Neuronal stem cell (in vitro differentiated cells): ENCODE measurements around the gene DPH5.
"Not testable (repeated sequence)": the region's sequence is repeated elsewhere in the genome, so short reads cannot be mapped to it uniquely, and the experiment has no call there.

Experiments used
- DNase-seq: peaks from one replicate; pipeline ENCODE4 v3.0.0-alpha.2; 2013; ENCODE audit warnings: low spot score
- H2AFZ ChIP-seq: one replicate; pipeline ENCODE4 v1.6.1; 2013; ENCODE audit warnings: mild to moderate bottlenecking, low read length, inconsistent platforms
- H2AK5ac ChIP-seq: 2 replicates; pipeline ENCODE4 v1.6.1; 2013; ENCODE audit warnings: low read depth, mild to moderate bottlenecking, inconsistent platforms, low read length, moderate library complexity, mixed read lengths
- H2BK120ac ChIP-seq: 2 replicates; pipeline ENCODE4 v1.6.1; 2013; ENCODE audit warnings: low read depth, mild to moderate bottlenecking, inconsistent platforms, low read length, moderate library complexity, mixed read lengths
- H2BK12ac ChIP-seq: one replicate; pipeline ENCODE4 v1.6.1; 2013; ENCODE audit warnings: low read length, inconsistent platforms
- H2BK15ac ChIP-seq: 2 replicates; pipeline ENCODE4 v1.6.1; 2013; ENCODE audit warnings: mild to moderate bottlenecking, low read length, inconsistent platforms, mixed read lengths
- H2BK5ac ChIP-seq: one replicate; pipeline ENCODE4 v1.6.1; 2013; ENCODE audit warnings: inconsistent platforms, mild to moderate bottlenecking, low read length, moderate library complexity
- H3K14ac ChIP-seq: one replicate; pipeline ENCODE4 v1.6.1; 2013; ENCODE audit warnings: low read length, inconsistent platforms
- H3K18ac ChIP-seq: 2 replicates; pipeline ENCODE4 v1.6.1; 2013; ENCODE audit warnings: low read length, inconsistent platforms
- H3K23ac ChIP-seq: 2 replicates; pipeline ENCODE4 v1.6.1; 2013; ENCODE audit warnings: low read depth, mild to moderate bottlenecking, mixed read lengths, low read length, inconsistent platforms; ENCODE audit not compliant: poor library complexity
- H3K27ac ChIP-seq: replicated peaks from 3 replicates; pipeline ENCODE4 v1.5.1; 2013; ENCODE audit warnings: low read length, inconsistent platforms
- H3K27me3 ChIP-seq, 3 experiments: 2 replicates each; pipeline ENCODE4 v1.6.1; 2013; ENCODE audit warnings: low read length in 3 of 3, mild to moderate bottlenecking in 2 of 3, inconsistent platforms in 1 of 3, low read depth in 1 of 3, mixed read lengths in 1 of 3, moderate library complexity in 1 of 3; ENCODE audit not compliant: control insufficient read depth in 3 of 3, insufficient read depth in 3 of 3
- H3K36me3 ChIP-seq, 2 donors: replicated peaks in 1 of 2; 2 replicates each; pipeline ENCODE4 v1.6.1; 2013; ENCODE audit warnings: low read length in 2 of 2; ENCODE audit not compliant: control insufficient read depth in 2 of 2, insufficient read depth in 2 of 2
- H3K4ac ChIP-seq: 2 replicates; pipeline ENCODE4 v1.6.1; 2013; ENCODE audit warnings: inconsistent platforms, mild to moderate bottlenecking, low read length, moderate library complexity
- H3K4me1 ChIP-seq, 2 donors: 1 replicate in 1 of 2; 2 replicates in 1 of 2; pipeline ENCODE4 v1.6.1; 2013; ENCODE audit warnings: low read length in 2 of 2, low read depth in 1 of 2; ENCODE audit not compliant: control insufficient read depth in 2 of 2, insufficient read depth in 1 of 2
- H3K4me2 ChIP-seq: one replicate; pipeline ENCODE4 v1.6.1; 2013; ENCODE audit warnings: mild to moderate bottlenecking, low read length, inconsistent platforms; ENCODE audit not compliant: insufficient read depth, poor library complexity, severe bottlenecking
- H3K4me3 ChIP-seq, 2 donors: 2 replicates each; pipeline ENCODE4 v1.5.1; 2013; ENCODE audit warnings: low read length in 2 of 2, mild to moderate bottlenecking in 2 of 2, inconsistent platforms in 1 of 2, moderate library complexity in 1 of 2
- H3K79me1 ChIP-seq: one replicate; pipeline ENCODE4 v1.6.1; 2013; ENCODE audit warnings: low read depth, mild to moderate bottlenecking, inconsistent platforms, low read length, moderate library complexity
- H3K9ac ChIP-seq: one replicate; pipeline ENCODE4 v1.6.1; 2013; ENCODE audit warnings: mild to moderate bottlenecking, low read depth, low read length, inconsistent platforms; ENCODE audit not compliant: poor library complexity
- H3K9me3 ChIP-seq, 2 donors: replicated peaks in 1 of 2; 2 replicates each; pipeline versions ENCODE3 to v1.6.1; 2013; ENCODE audit warnings: low read length in 2 of 2, mild to moderate bottlenecking in 2 of 2, inconsistent platforms in 1 of 2, low read depth in 1 of 2, mixed read lengths in 1 of 2, moderate library complexity in 1 of 2; ENCODE audit not compliant: control insufficient read depth in 2 of 2, insufficient read depth in 1 of 2
- H4K8ac ChIP-seq: one replicate; pipeline ENCODE4 v1.6.1; 2013; ENCODE audit warnings: low read depth, mild to moderate bottlenecking, inconsistent platforms, low read length, moderate library complexity
- H4K91ac ChIP-seq: one replicate; pipeline ENCODE4 v1.6.1; 2013; ENCODE audit warnings: low read length, low read depth, mild to moderate bottlenecking, inconsistent platforms; ENCODE audit not compliant: poor library complexity
- WGBS, 2 donors: extraction: QIAGEN DNeasy Blood & Tissue Kit; methylation state at CpG; one replicate each; pipeline ENCODE4 v1.1.7; 2013; ENCODE audit warnings: missing lambda C conversion rate in 2 of 2, mixed read lengths in 1 of 2; ENCODE audit not compliant: insufficient read length in 2 of 2, insufficient replicate concordance in 1 of 2; ENCODE audit errors: extremely low coverage in 2 of 2; 5-methylcytosine and 5-hydroxymethylcytosine counted together

Gene DPH5

DNA sequence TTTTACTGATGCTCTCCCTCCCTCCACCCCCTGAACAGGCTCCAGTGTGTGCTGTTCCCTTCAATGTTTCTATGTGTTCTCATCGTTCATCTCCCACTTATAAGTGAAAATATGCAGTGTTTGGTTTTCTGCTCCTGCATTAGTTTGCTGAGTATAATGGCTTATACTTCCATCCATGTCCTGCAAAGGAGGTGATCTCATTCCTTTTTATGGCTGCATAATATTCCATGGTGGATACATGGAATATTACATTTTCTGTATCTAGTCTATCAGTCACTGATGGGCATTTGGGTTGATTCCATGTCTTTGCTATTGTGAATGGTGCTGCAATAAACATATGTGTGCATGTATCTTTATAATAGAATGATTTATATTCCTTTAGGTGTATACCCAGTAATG is 41.4 kb upstream of the DPH5 start:
- not testable (repeated sequence) for H3K9me3 ChIP-seq, H3K23ac ChIP-seq, H3K14ac ChIP-seq, H3K4me2 ChIP-seq, H3K4me3 ChIP-seq, H3K27me3 ChIP-seq, H3K79me1 ChIP-seq, H3K18ac ChIP-seq, H2AFZ ChIP-seq, H3K27ac ChIP-seq, H3K36me3 ChIP-seq, H2BK5ac ChIP-seq, H3K9ac ChIP-seq, H2BK120ac ChIP-seq, H2BK12ac ChIP-seq, H2BK15ac ChIP-seq, H3K4ac ChIP-seq, H4K91ac ChIP-seq, H4K8ac ChIP-seq, DNase-seq, H2AK5ac ChIP-seq
- WGBS, 2 donors: no CpG with 5 or more reads among the region's 1 CpG
- peaks cover 10 to 25% of the 10 kb centered on the region in 2 donors for H3K4me1 ChIP-seq

DNA sequence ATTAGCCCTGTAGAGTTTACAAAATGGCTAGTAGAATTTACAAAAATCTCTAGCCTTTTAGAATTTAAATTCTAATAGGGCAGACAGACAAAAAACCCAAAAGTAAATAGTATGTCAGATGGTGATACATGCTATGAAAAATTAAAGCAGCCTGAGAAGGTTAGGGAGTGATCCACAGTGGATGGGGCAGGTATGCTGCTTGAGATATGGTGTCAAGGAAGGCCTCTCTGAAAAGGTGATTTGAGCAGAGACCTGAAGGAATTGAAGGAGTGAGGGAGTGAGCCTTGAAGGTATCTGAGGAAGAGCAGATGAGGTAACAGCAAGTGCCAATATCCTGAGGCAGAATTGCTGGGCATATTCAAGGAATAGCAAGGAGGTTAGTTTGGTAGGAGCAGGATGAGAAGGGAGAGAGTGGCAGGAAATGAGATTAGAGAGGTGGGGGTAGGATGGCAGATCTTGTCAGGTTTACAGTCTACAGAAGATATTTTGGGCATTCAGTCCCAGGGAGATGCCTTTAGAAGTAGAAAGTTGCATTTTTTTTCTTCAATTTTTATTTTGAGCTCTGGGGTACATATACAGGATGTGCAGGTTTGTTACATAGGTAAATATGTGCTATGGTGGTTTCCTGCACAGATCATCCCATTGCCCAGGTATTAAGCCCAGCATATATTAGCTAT is 40.8 kb upstream of the DPH5 start:
- H4K8ac ChIP-seq: no peak overlapping the region
- DNase-seq: no peak
- H3K23ac ChIP-seq: no peak overlapping the region
- no peak overlapping the region for H3K4ac ChIP-seq
- H3K4me3 ChIP-seq: no peak overlapping the region
- no peak overlapping the region for H2BK12ac ChIP-seq
- H3K9me3 ChIP-seq: no peaks in the 10 kb centered on the region
- no peak overlapping the region for H3K18ac ChIP-seq
- H3K27me3 ChIP-seq: no peaks in the 10 kb centered on the region
- H2AFZ ChIP-seq: no peak overlapping the region
- no peak overlapping the region for H2BK5ac ChIP-seq
- no peak overlapping the region for H2AK5ac ChIP-seq
- no peak overlapping the region for H3K4me2 ChIP-seq
- H2BK120ac ChIP-seq: no peak overlapping the region
- no peaks in the 10 kb centered on the region for H3K79me1 ChIP-seq
- no peak overlapping the region for H3K14ac ChIP-seq
- H3K4me1 ChIP-seq: peaks cover 8 to 19% of the 10 kb centered on the region in 2 donors
- no peak overlapping the region for H4K91ac ChIP-seq
- H3K9ac ChIP-seq: no peak overlapping the region
- no peak overlapping the region for H3K27ac ChIP-seq
- no peaks in the 10 kb centered on the region for H3K36me3 ChIP-seq
- H2BK15ac ChIP-seq: no peak overlapping the region

DNA sequence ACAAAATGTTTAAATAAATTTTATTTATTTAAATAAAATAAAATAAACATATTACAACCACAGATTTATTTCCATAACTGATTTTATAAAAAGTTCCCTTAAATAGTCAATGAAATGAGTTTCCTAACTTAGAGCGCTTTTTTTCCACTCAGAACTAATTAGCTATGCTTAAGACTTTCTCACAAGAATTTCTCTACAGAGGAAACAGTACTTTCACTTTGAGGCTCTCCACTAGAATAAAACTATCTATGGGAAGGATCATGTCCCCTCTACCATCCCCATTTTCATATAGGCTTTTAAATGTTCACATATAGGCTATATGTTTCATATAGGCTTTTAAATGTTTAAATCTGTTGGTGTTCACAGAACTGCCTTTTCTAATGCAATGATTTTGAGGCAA is 40.0 kb upstream of the DPH5 start:
- H2BK12ac ChIP-seq: no peak overlapping the region
- WGBS, 2 donors: no CpG with 5 or more reads among the region's 1 CpG
- H3K79me1 ChIP-seq: no peaks in the 10 kb centered on the region

DNA sequence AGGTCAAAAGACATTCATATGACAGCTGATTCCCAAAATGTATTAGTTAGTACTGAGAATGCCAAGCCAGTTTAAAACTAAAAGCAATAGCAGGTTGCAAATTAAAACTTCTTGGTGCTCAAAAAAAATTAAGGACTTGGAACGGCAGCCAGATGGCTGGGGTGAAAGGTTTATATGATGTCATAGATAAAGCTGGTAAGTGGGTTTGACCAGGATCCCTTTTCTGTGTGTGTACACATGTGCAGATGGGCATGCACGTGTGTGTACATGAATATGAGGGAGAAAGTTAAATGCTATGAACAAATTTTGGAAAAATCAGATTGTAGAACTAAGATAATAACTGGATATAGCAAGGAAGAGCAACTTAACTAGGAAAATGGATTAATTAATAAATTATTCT is 39.1 kb upstream of the DPH5 start:
- H2BK12ac ChIP-seq: no peak overlapping the region
- H3K4me1 ChIP-seq: peaks cover 3 to 9% of the 10 kb centered on the region in 2 donors
- no peak overlapping the region for H2AK5ac ChIP-seq
- H4K8ac ChIP-seq: no peak overlapping the region
- no peak overlapping the region for H2BK15ac ChIP-seq
- no peak overlapping the region for H2BK120ac ChIP-seq
- no peak overlapping the region for H3K9ac ChIP-seq
- no peaks in the 10 kb centered on the region for H3K27me3 ChIP-seq
- H2BK5ac ChIP-seq: no peak overlapping the region
- no CpG with 5 or more reads among the region's 2 CpGs for WGBS, 2 donors
- H3K18ac ChIP-seq: no peak overlapping the region
- no peak for DNase-seq
- no peaks in the 10 kb centered on the region for H3K36me3 ChIP-seq
- H3K4me2 ChIP-seq: no peak overlapping the region
- no peak overlapping the region for H3K4ac ChIP-seq
- H3K23ac ChIP-seq: no peak overlapping the region
- no peak overlapping the region for H3K14ac ChIP-seq
- no peak overlapping the region for H3K4me3 ChIP-seq
- H3K79me1 ChIP-seq: no peaks in the 10 kb centered on the region
- no peak overlapping the region for H3K27ac ChIP-seq
- H4K91ac ChIP-seq: no peak overlapping the region
- H3K9me3 ChIP-seq: no peaks in the 10 kb centered on the region
- no peak overlapping the region for H2AFZ ChIP-seq

More for the DNA sequence above, 40.0 kb upstream of the DPH5 start:
- Histone ChIP-seq H3K27ac (no peak overlapping the region), H2BK5ac (no peak overlapping the region), H3K9ac (no peak overlapping the region), H3K4me2 (no peak overlapping the region), H4K8ac (no peak overlapping the region), H3K14ac (no peak overlapping the region), H3K23ac (no peak overlapping the region), H2AFZ (no peak overlapping the region), H3K9me3 (no peaks in the 10 kb centered on the region), H3K4ac (no peak overlapping the region), H2AK5ac (no peak overlapping the region), H3K27me3 (no peaks in the 10 kb centered on the region), H3K4me1 (peaks cover 7 to 18% of the 10 kb centered on the region in 2 donors), H2BK15ac (no peak overlapping the region), H3K18ac (no peak overlapping the region), H2BK120ac (no peak overlapping the region), H3K36me3 (no peaks in the 10 kb centered on the region), H4K91ac (no peak overlapping the region), H3K4me3 (no peak overlapping the region)
- no peak for DNase-seq
